GM23248 (cell line): ENCODE measurements around the gene CDKAL1. TPM values are rescaled to one million over a fixed set of nuclear protein-coding genes. Genes with fewer than 3 reads are reported as not detected.

Experiments
- DNase-seq: peaks from one replicate; pipeline ENCODE4 v3.0.0-alpha.2; 2015
- H2AFZ ChIP-seq: fragments of 200-600 bp; sonication (generic); 2 replicates; pipeline ENCODE4 v1.6.1; 2016; ENCODE audit warnings: antibody characterized with exemption
- H3F3A ChIP-seq: fragments of 200-600 bp; sonication (generic); 2 replicates; pipeline ENCODE4 v1.6.1; 2016; ENCODE audit warnings: mild to moderate bottlenecking, antibody characterized with exemption, mixed run types; ENCODE audit not compliant: insufficient read depth
- H3K27ac ChIP-seq: fragments of 200-600 bp; sonication (generic); 2 replicates; pipeline ENCODE4 v1.5.1; 2016; ENCODE audit warnings: mild to moderate bottlenecking
- H3K27me3 ChIP-seq: fragments of 200-600 bp; sonication (generic); replicated peaks from 2 replicates; pipeline ENCODE4 v1.6.1; 2016; ENCODE audit warnings: mild to moderate bottlenecking; ENCODE audit not compliant: insufficient read depth
- H3K36me3 ChIP-seq: fragments of 200-600 bp; sonication (generic); 2 replicates; pipeline ENCODE4 v1.6.1; 2016; ENCODE audit warnings: low read depth, mild to moderate bottlenecking
- H3K4me1 ChIP-seq: fragments of 200-600 bp; sonication (generic); 2 replicates; pipeline ENCODE4 v1.6.1; 2016; ENCODE audit warnings: mild to moderate bottlenecking; ENCODE audit not compliant: insufficient read depth
- H3K4me2 ChIP-seq: fragments of 200-600 bp; sonication (generic); one replicate; pipeline ENCODE4 v1.6.1; 2016; ENCODE audit warnings: mild to moderate bottlenecking; ENCODE audit not compliant: unreplicated experiment
- H3K4me3 ChIP-seq: fragments of 200-600 bp; sonication (generic); 2 replicates; pipeline ENCODE4 v1.5.1; 2016; ENCODE audit warnings: mild to moderate bottlenecking
- H3K79me2 ChIP-seq: fragments of 200-600 bp; sonication (generic); 2 replicates; pipeline ENCODE4 v1.6.1; 2016; ENCODE audit warnings: mild to moderate bottlenecking; ENCODE audit not compliant: insufficient read depth
- H3K9ac ChIP-seq: fragments of 200-600 bp; sonication (generic); 2 replicates; pipeline ENCODE4 v1.6.1; 2016; ENCODE audit warnings: mild to moderate bottlenecking
- H3K9me2 ChIP-seq: fragments of 200-600 bp; sonication (generic); 2 replicates; pipeline ENCODE4 v1.6.1; 2016; ENCODE audit warnings: mixed run types, mild to moderate bottlenecking, moderate library complexity; ENCODE audit not compliant: insufficient read depth
- H3K9me3 ChIP-seq: fragments of 200-600 bp; sonication (generic); one replicate; pipeline ENCODE4 v1.6.1; 2017; ENCODE audit warnings: low read depth
- H4K20me1 ChIP-seq: fragments of 200-600 bp; sonication (generic); 2 replicates; pipeline ENCODE4 v1.6.0; 2016; ENCODE audit not compliant: insufficient read depth
- EZH2 ChIP-seq: fragments of 200-600 bp; sonication (generic); IDR thresholded peaks from 2 replicates; pipeline ENCODE4 v1.6.1; 2018; ENCODE audit warnings: antibody characterized with exemption, mild to moderate bottlenecking; ENCODE audit not compliant: insufficient read depth, poor library complexity, severe bottlenecking
- EZH2phosphoT487 ChIP-seq: fragments of 200-600 bp; sonication (generic); IDR thresholded peaks from 2 replicates; pipeline ENCODE4 v1.6.1; 2018; ENCODE audit warnings: antibody characterized with exemption, moderate library complexity, mild to moderate bottlenecking, low read depth; ENCODE audit not compliant: insufficient read depth
- WGBS, 2 experiments: methylation state at CpG; one replicate each; pipeline ENCODE4 v1.1.6; 2015 to 2017; ENCODE audit warnings: low lambda C conversion rate in 2 of 2, low coverage in 1 of 2; ENCODE audit errors: missing lambda C conversion rate in 2 of 2; 5-methylcytosine and 5-hydroxymethylcytosine counted together
- in situ Hi-C: fragments of 300-500 bp; cut with MboI; formaldehyde crosslinking; loops from 2 replicates; pipeline ENCODE4 v1.15.0; 2020
- polyA plus RNA-seq: library from polyadenylated mRNA; unstranded; fragments of >200 nt; fragmentation: Nextera tagmentation; extraction: Ambion mirVana; gene quantifications from 2 replicates; pipeline ENCODE4 v1.2.1, GENCODE V29; 2016
- total RNA-seq: library from RNA; depleted of rRNA; stranded (reverse); fragments of >200 nt; shearing (Covaris generic); gene quantifications from 2 replicates; pipeline ENCODE4 v1.2.3, GENCODE V29; 2014

The CDKAL1 gene
- total and polyA plus RNA-seq, 2 experiments from 2014 or later = 7.5 to 10.8 TPM

GRCh38 chr6:20800653-20801052 lies 266.4 kb downstream of the CDKAL1 start:
- WGBS, 2 experiments = 96 to 100% methylated on average over 4 of the region's 4 CpGs
- H3K9me3 ChIP-seq = no peaks in the 10 kb centered on the region
- H3K27ac ChIP-seq = no peak overlapping the region
- DNase-seq = no peak
- no peak overlapping the region for H3K4me2 ChIP-seq
- H2AFZ ChIP-seq = no peak overlapping the region
- TF ChIP-seq EZH2phosphoT487 (no peak), EZH2 (no peak)
- H3K27me3 ChIP-seq = no peaks in the 10 kb centered on the region
- no peaks in the 10 kb centered on the region for H4K20me1 ChIP-seq
- no peaks in the 10 kb centered on the region for H3K79me2 ChIP-seq
- H3K36me3 ChIP-seq = no peaks in the 10 kb centered on the region
- in situ Hi-C loops = no loop called here
- no peak overlapping the region for H3K9ac ChIP-seq
- peaks cover 7% of the 10 kb centered on the region for H3K4me1 ChIP-seq
- no peaks in the 10 kb centered on the region for H3K9me2 ChIP-seq
- no peaks in the 10 kb centered on the region for H3F3A ChIP-seq
- H3K4me3 ChIP-seq = no peak overlapping the region

GRCh38 chr6:20801595-20801994 lies 267.3 kb downstream of the CDKAL1 start:
- no peaks in the 10 kb centered on the region for H3K36me3 ChIP-seq
- DNase-seq = no peak
- peaks cover 2% of the 10 kb centered on the region for H3K9me3 ChIP-seq
- in situ Hi-C loops = no loop called here
- no peak for TF ChIP-seq EZH2
- TF ChIP-seq EZH2phosphoT487 = no peak
- H2AFZ ChIP-seq = no peak overlapping the region
- H3K4me1 ChIP-seq = peaks cover 7% of the 10 kb centered on the region
- H3K4me2 ChIP-seq = no peak overlapping the region
- H4K20me1 ChIP-seq = no peaks in the 10 kb centered on the region
- H3K4me3 ChIP-seq = no peak overlapping the region
- no peaks in the 10 kb centered on the region for H3K9me2 ChIP-seq
- H3F3A ChIP-seq = no peaks in the 10 kb centered on the region
- WGBS, 2 experiments = 99 to 100% methylated on average over 3 of the region's 3 CpGs
- H3K9ac ChIP-seq = no peak overlapping the region
- no peaks in the 10 kb centered on the region for H3K79me2 ChIP-seq
- H3K27ac ChIP-seq = no peak overlapping the region
- no peaks in the 10 kb centered on the region for H3K27me3 ChIP-seq

GRCh38 chr6:20802596-20802995 lies 268.3 kb downstream of the CDKAL1 start:
- no peak overlapping the region for H3K9ac ChIP-seq
- H2AFZ ChIP-seq = no peak overlapping the region
- TF ChIP-seq EZH2 = no peak
- no peak for TF ChIP-seq EZH2phosphoT487
- H3F3A ChIP-seq = no peaks in the 10 kb centered on the region
- H4K20me1 ChIP-seq = no peaks in the 10 kb centered on the region
- 31 to 62% methylated on average over 1 of the region's 1 CpG for WGBS, 2 experiments
- H3K27me3 ChIP-seq = no peaks in the 10 kb centered on the region
- peaks cover 3% of the 10 kb centered on the region; the same call in 1 of the 2 replicates for H3K36me3 ChIP-seq
- peak; percentile 24 for DNase-seq
- H3K79me2 ChIP-seq = no peaks in the 10 kb centered on the region
- peaks cover 5% of the 10 kb centered on the region for H3K9me3 ChIP-seq
- no peaks in the 10 kb centered on the region for H3K9me2 ChIP-seq
- no peak overlapping the region for H3K4me2 ChIP-seq
- H3K4me3 ChIP-seq = no peak overlapping the region
- in situ Hi-C loops = no loop called here
- H3K27ac ChIP-seq = no peak overlapping the region
- peaks cover 7% of the 10 kb centered on the region for H3K4me1 ChIP-seq

GRCh38 chr6:20805021-20805420 lies 270.8 kb downstream of the CDKAL1 start:
- no peak overlapping the region for H3K27ac ChIP-seq
- no peak overlapping the region for H3K9ac ChIP-seq
- no peaks in the 10 kb centered on the region for H4K20me1 ChIP-seq
- no peaks in the 10 kb centered on the region for H3F3A ChIP-seq
- no peak for DNase-seq
- no peaks in the 10 kb centered on the region for H3K79me2 ChIP-seq
- H3K4me1 ChIP-seq = peaks cover 12% of the 10 kb centered on the region
- H3K27me3 ChIP-seq = no peaks in the 10 kb centered on the region
- H3K4me2 ChIP-seq = no peak overlapping the region
- TF ChIP-seq EZH2phosphoT487 (no peak), EZH2 (no peak)
- no peaks in the 10 kb centered on the region for H3K9me2 ChIP-seq
- no peak overlapping the region for H2AFZ ChIP-seq
- 95 to 100% methylated on average over 1 of the region's 1 CpG for WGBS, 2 experiments
- H3K4me3 ChIP-seq = no peak overlapping the region
- in situ Hi-C loops = no loop called here
- peaks cover 3% of the 10 kb centered on the region; the same call in 1 of the 2 replicates for H3K36me3 ChIP-seq
- H3K9me3 ChIP-seq = peaks cover 5% of the 10 kb centered on the region

- peaks cover 3% of the 10 kb centered on the region; the same call in 1 of the 2 replicates for H3K36me3 ChIP-seq
- H4K20me1 ChIP-seq = no peaks in the 10 kb centered on the region
- no peak overlapping the region for H2AFZ ChIP-seq
- no peak overlapping the region for H3K4me3 ChIP-seq
- TF ChIP-seq EZH2 = no peak
- H3K79me2 ChIP-seq = no peaks in the 10 kb centered on the region
- no peak overlapping the region for H3K4me2 ChIP-seq
- 97 to 98% methylated on average over 3 of the region's 3 CpGs for WGBS, 2 experiments
- peaks cover 5% of the 10 kb centered on the region for H3K9me3 ChIP-seq
- in situ Hi-C loops = no loop called here
- peaks cover 24% of the 10 kb centered on the region for H3K4me1 ChIP-seq
- H3K9me2 ChIP-seq = 0 out of 2 replicates have a peak, but pooled peaks cover 3% of the 10 kb centered on the region
- DNase-seq = no peak
- no peak overlapping the region for H3K9ac ChIP-seq
- no peak overlapping the region for H3K27ac ChIP-seq
- H3K27me3 ChIP-seq = no peaks in the 10 kb centered on the region
- H3F3A ChIP-seq = peaks cover 9% of the 10 kb centered on the region
These were observed 272.4 kb downstream of the CDKAL1 start for GRCh38 chr6:20806669-20807068.
